ENCODE results near the gene RNMT.

RNMT gene

GRCh38 chr18:13813271-13813849, 86.9 kb downstream of the RNMT start:
- peak; percentile 89 for DNase-seq (ENCODE audit: low spot score)
